ENCODE measurements around the gene PCBD2. TPM values are rescaled to one million over a fixed set of nuclear protein-coding genes. Genes with fewer than 3 reads are reported as not detected.

Gene PCBD2
- total and polyA plus RNA-seq, 2 of the 8 experiments (the other 6 are each of a cell fraction or from before 2014, with no cell fraction given): 4.8 to 10.3 TPM

- TF ChIP-seq CHD7 (IDR thresholded peaks at IDR 0.05; ENCODE audit: insufficient replicate concordance, low read length) (no peak), BACH1 (IDR thresholded peaks at IDR 0.05; ENCODE audit: low read length) (no peak), TAF7 (optimal IDR thresholded peaks at IDR 0.05; ENCODE audit: borderline replicate concordance, low read depth, low read length) (no peak)
Measured at GRCh38 chr5:135005076-135005475, 100.1 kb downstream of the PCBD2 start (continued).
